Measurements from ENCODE around the gene FBXL17.

The FBXL17 gene

GRCh38 chr5:108381954-108382783, at the start of gene FBXL17:
Gene FBXL17 (minus strand): TSS chr5:108382098.
- peak; percentile 66 for DNase-seq (ENCODE audit: low read depth)
- peak within 1 kb of the TSS; percentile 78 for H3K4me3 ChIP-seq (ENCODE audit: low read length)
- TF ChIP-seq CTCF (conservative IDR thresholded peaks at IDR 0.05; ENCODE audit: low read depth, low read length) = no peak

GRCh38 chr5:108430931-108431608, 49.2 kb upstream of the FBXL17 start:
- DNase-seq (ENCODE audit: low read depth) = no peak
- TF ChIP-seq CTCF (conservative IDR thresholded peaks at IDR 0.05; ENCODE audit: low read depth, low read length) = no peak
- H3K4me3 ChIP-seq (ENCODE audit: low read length) = no peak overlapping the region

- no peak overlapping the region for H3K4me3 ChIP-seq (ENCODE audit: low read length)
- TF ChIP-seq CTCF (conservative IDR thresholded peaks at IDR 0.05; ENCODE audit: low read depth, low read length) = no peak
- no peak for DNase-seq (ENCODE audit: low read depth)
These were observed 39.8 kb upstream of the FBXL17 start for GRCh38 chr5:108421713-108422112.

GRCh38 chr5:108420755-108421154, 38.9 kb upstream of the FBXL17 start:
- H3K4me3 ChIP-seq (ENCODE audit: low read length) = no peak overlapping the region
- TF ChIP-seq CTCF (conservative IDR thresholded peaks at IDR 0.05; ENCODE audit: low read depth, low read length) = no peak
- DNase-seq (ENCODE audit: low read depth) = no peak

GRCh38 chr5:108420158-108420557, 38.3 kb upstream of the FBXL17 start:
- no peak for TF ChIP-seq CTCF (conservative IDR thresholded peaks at IDR 0.05; ENCODE audit: low read depth, low read length)
- no peak overlapping the region for H3K4me3 ChIP-seq (ENCODE audit: low read length)
- DNase-seq (ENCODE audit: low read depth) = no peak

- DNase-seq (ENCODE audit: low read depth) = no peak
- H3K4me3 ChIP-seq (ENCODE audit: low read length) = no peak overlapping the region
- no peak for TF ChIP-seq CTCF (conservative IDR thresholded peaks at IDR 0.05; ENCODE audit: low read depth, low read length)
These were observed 36.3 kb upstream of the FBXL17 start for GRCh38 chr5:108418197-108418596.

Data from retinal pigment epithelial cell (primary cell).